ENCODE data around the gene KIF26B.

DNA sequence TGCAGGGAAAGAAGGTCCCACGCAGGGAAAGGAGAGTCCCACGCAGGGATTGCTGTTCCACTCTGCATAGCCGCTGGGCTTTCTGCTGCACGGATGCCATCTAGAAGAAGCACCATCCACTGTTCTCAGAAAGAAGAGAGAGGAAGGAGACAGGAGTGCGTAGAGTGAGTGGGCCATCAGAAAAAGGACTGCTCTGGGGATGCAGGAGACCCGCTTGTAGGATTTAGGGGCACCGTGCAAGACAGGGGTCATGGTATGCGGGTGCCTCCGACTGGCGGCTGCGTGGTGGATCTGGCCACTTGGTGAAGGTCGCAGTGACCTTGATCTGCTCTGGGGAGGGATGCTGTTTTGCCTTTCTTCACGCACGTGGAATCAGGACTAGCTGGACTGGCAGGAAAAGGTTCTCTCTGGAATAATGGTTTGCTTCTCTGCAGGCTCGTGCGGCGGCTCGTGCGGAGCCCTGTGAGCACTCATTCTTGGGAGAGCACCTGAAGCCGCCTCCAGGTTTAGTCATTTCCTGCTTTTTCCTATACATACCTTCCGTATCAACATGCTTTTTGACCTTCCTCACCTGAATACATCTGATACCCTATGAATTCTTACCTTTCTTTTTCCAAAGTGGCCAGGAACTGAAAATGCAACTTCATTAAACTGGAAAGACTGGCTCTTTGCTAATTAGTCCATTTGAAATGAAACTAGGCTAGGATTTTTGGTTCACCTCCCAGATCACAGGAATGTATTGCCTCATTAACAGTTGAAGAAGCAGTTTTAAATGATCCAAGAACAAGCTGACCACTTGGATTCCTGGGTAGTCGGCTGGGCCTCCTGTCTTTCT, 181.6 kb downstream of the KIF26B start:
- TF ChIP-seq MAZ (IDR thresholded peaks at IDR 0.05; ENCODE audit: borderline replicate concordance, low read depth, low read length) (no peak), POLR2A (IDR thresholded peaks at IDR 0.05; ENCODE audit: low read depth, low read length) (no peak), RFX5 (IDR thresholded peaks at IDR 0.05; ENCODE audit: low read depth, low read length) (no peak), ELK1 (IDR thresholded peaks at IDR 0.05; ENCODE audit: borderline replicate concordance, low read depth, low read length) (no peak), FOS (IDR thresholded peaks at IDR 0.05; ENCODE audit: low read depth, low read length) (no peak), RAD21 (IDR thresholded peaks at IDR 0.05; ENCODE audit: low read length) (no peak), USF2 (IDR thresholded peaks at IDR 0.05; ENCODE audit: low read depth, low read length) (no peak), SMC3 (IDR thresholded peaks at IDR 0.05; ENCODE audit: low read depth, low read length) (no peak), RCOR1 (IDR thresholded peaks at IDR 0.05; ENCODE audit: insufficient replicate concordance, low read length) (no peak), CHD1 (IDR thresholded peaks at IDR 0.05; ENCODE audit: low read depth, low read length) (no peak), MXI1 (IDR thresholded peaks at IDR 0.05; ENCODE audit: borderline replicate concordance, low read depth, low read length) (no peak)
- TF ChIP-seq, protein P1, sequence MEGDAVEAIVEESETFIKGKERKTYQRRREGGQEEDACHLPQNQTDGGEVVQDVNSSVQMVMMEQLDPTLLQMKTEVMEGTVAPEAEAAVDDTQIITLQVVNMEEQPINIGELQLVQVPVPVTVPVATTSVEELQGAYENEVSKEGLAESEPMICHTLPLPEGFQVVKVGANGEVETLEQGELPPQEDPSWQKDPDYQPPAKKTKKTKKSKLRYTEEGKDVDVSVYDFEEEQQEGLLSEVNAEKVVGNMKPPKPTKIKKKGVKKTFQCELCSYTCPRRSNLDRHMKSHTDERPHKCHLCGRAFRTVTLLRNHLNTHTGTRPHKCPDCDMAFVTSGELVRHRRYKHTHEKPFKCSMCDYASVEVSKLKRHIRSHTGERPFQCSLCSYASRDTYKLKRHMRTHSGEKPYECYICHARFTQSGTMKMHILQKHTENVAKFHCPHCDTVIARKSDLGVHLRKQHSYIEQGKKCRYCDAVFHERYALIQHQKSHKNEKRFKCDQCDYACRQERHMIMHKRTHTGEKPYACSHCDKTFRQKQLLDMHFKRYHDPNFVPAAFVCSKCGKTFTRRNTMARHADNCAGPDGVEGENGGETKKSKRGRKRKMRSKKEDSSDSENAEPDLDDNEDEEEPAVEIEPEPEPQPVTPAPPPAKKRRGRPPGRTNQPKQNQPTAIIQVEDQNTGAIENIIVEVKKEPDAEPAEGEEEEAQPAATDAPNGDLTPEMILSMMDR (conservative IDR thresholded peaks at IDR 0.05; ENCODE audit: low read depth, low read length): no peak

Measured in IMR-90 (cell line).